ENCODE results near the gene MARK3.

DNA sequence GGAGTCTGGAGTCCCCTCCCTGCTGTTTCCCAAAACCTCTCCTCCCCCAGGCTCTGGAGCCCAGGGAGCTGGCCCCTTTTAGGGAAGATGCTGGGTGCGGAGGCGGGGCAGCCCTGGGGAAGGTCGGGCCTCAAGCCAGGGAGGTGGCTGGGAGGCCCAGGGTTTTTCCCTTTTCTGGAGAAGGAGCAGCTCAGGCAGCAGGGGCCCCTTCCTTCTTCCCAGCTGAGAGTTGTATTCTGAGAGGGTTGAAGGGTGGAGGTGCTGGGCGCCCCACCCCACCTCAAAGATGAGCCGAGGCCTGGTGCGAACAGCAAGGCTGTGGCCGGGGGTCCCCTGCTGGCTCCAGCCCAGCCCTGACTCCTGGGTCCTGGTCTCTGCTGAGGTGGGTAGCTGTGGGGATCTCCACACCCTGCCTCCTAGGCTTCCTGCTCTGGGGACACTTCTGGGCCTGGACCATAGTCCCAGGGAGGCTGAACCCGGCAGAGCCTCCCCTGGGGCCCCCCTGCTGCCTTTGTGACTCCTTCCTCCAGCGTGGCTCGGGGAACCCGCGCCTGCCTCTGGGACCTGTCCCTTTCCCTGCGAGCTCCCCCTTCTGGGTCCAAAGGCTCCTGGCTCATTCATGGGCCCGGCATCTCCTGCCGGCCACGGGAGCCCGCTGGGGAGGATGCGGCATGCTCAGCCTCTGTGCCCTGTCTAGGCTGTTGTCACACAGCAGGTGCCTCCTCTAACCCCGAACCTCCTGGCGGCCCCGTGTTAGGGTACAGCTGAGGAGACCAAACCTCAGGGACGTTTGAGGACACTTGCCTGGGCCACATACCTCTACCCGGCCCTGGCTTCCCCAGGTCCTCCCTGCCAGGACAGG lies 148.2 kb downstream of the MARK3 start:
- TF ChIP-seq POLR2AphosphoS5 (IDR thresholded peaks at IDR 0.05; ENCODE audit: low read depth): no peak
- TF ChIP-seq, protein P1, sequence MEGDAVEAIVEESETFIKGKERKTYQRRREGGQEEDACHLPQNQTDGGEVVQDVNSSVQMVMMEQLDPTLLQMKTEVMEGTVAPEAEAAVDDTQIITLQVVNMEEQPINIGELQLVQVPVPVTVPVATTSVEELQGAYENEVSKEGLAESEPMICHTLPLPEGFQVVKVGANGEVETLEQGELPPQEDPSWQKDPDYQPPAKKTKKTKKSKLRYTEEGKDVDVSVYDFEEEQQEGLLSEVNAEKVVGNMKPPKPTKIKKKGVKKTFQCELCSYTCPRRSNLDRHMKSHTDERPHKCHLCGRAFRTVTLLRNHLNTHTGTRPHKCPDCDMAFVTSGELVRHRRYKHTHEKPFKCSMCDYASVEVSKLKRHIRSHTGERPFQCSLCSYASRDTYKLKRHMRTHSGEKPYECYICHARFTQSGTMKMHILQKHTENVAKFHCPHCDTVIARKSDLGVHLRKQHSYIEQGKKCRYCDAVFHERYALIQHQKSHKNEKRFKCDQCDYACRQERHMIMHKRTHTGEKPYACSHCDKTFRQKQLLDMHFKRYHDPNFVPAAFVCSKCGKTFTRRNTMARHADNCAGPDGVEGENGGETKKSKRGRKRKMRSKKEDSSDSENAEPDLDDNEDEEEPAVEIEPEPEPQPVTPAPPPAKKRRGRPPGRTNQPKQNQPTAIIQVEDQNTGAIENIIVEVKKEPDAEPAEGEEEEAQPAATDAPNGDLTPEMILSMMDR (IDR thresholded peaks at IDR 0.05; ENCODE audit: insufficient read depth, low read length): no peak
- TF ChIP-seq GABPA (IDR thresholded peaks at IDR 0.05; ENCODE audit: low read depth): no peak
- TF ChIP-seq SPI1 (IDR thresholded peaks at IDR 0.05; ENCODE audit: borderline replicate concordance, low read depth): no peak

Data from HL-60 (cell line).